HUES64 (cell line): ENCODE results near the gene REEP1.

Experiments
- H3K27ac ChIP-seq: 2 replicates; pipeline ENCODE4 v1.7.0; 2013; ENCODE audit warnings: low read depth, low read length, inconsistent platforms
- H3K27me3 ChIP-seq: 2 replicates; pipeline ENCODE4 v1.6.1; 2013; ENCODE audit warnings: mild to moderate bottlenecking, low read length; ENCODE audit not compliant: insufficient read depth
- H3K36me3 ChIP-seq: 2 replicates; pipeline ENCODE4 v1.6.1; 2013; ENCODE audit warnings: mild to moderate bottlenecking, low read length; ENCODE audit not compliant: insufficient read depth
- H3K4me1 ChIP-seq: 2 replicates; pipeline ENCODE4 v1.6.1; 2013; ENCODE audit warnings: mild to moderate bottlenecking, low read length, moderate library complexity; ENCODE audit not compliant: insufficient read depth
- H3K4me3 ChIP-seq: 2 replicates; pipeline ENCODE4 v1.5.1; 2013; ENCODE audit warnings: mild to moderate bottlenecking, low read length, moderate library complexity
- H3K9ac ChIP-seq: 2 replicates; pipeline ENCODE4 v1.6.1; 2013; ENCODE audit warnings: mild to moderate bottlenecking, low read depth, low read length
- H3K9me3 ChIP-seq: 2 replicates; pipeline ENCODE4 v1.6.1; 2013; ENCODE audit warnings: low read depth, low read length; ENCODE audit not compliant: insufficient read depth
- WGBS: fragments of 150-250, 120-280 bp; methylation state at CpG from one replicate; pipeline ENCODE4 v1.1.7; 2013; ENCODE audit warnings: missing lambda C conversion rate; 5-methylcytosine and 5-hydroxymethylcytosine counted together

The REEP1 gene

DNA sequence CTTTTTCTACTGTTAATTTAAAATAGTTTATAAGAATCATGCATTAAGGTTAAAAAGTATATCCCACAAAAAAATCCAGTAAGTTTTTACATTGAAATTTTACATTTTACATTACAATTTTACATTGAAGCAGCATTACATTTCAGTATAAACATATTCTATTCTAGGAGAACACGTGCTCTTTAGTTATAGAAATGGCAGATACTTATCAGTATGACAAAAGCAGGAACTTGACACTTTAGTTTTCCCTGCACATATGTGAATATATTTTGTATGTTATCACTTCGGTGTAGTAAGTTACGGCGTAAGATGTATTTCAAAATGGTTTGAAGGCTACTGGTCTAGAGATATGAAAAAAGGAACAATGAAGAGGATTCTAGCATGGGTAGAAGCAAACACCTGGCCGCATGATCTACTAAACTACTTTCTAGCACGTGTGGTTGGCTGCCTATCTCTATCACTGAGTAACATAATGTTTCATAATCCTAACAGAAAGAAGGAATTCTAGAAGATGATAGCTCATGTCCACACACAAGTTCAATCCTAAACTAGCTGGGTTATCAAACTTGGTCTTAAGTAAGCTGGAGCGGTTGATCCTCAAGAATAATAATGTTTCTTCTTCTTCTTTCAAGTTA, 147.5 kb downstream of the REEP1 start:
- Histone ChIP-seq H3K27ac (no peak overlapping the region), H3K9ac (no peak overlapping the region), H3K36me3 (peaks cover 26% of the 10 kb centered on the region), H3K4me3 (no peak overlapping the region), H3K9me3 (no peaks in the 10 kb centered on the region), H3K27me3 (no peaks in the 10 kb centered on the region), H3K4me1 (peaks cover 4% of the 10 kb centered on the region; the same call in 1 of the 2 replicates)
- 96% methylated on average over 7 of the region's 7 CpGs for WGBS

DNA sequence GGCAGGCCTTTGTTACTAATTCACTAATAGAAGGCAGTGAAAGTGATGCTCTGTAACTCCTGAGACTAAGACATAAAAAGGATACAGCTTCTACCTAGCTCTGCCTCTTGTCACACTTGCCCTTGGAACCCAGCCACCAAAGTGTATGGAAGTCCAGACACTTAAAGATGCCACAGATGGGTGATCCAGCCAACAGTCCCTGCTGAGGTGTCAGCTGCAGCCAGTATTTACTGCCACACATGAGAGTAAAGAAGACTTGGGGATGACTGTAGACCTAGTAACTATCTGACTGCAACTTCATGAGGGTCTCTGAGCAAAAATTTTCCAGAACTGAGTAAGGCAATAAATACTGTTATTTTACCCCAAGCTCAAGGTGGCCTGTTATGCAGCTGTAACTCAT, 151.0 kb downstream of the REEP1 start:
- Histone ChIP-seq H3K36me3 (peaks cover 22% of the 10 kb centered on the region), H3K27me3 (no peaks in the 10 kb centered on the region), H3K27ac (no peak overlapping the region), H3K9me3 (no peaks in the 10 kb centered on the region), H3K9ac (no peak overlapping the region), H3K4me3 (no peak overlapping the region), H3K4me1 (no peaks in the 10 kb centered on the region)

DNA sequence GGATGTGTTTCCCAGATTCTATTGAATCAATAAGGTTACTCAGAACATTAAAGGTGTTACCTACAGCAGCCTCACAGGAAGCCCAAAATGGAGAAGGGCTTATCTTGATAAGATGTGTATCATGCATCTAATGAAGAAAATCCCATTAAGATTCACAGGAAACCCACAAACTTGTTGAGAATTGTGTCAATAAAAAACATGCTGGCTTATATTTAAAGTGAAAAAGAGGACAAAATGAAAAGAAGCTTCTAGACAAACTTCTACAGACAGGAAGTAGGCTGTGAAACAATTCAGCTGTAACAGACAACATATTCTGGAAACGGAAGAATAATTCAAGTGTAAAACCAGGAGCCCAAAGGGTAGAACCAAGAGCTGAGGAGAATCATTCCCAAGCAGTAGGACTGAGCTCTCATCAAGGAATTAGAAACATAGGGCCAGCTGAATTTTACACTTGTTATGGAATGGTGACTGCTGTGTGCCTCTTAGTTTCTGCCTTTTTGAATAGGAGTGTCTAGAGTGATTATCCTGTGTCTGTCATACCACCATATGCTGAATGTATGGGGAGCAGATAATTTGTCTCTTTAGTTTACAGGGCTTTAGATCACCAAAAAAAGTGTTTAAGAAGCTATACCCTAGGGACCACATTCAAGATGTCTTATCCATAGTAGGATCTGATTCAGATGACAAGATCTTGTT, 151.8 kb downstream of the REEP1 start:
- H3K27ac ChIP-seq: no peak overlapping the region

DNA sequence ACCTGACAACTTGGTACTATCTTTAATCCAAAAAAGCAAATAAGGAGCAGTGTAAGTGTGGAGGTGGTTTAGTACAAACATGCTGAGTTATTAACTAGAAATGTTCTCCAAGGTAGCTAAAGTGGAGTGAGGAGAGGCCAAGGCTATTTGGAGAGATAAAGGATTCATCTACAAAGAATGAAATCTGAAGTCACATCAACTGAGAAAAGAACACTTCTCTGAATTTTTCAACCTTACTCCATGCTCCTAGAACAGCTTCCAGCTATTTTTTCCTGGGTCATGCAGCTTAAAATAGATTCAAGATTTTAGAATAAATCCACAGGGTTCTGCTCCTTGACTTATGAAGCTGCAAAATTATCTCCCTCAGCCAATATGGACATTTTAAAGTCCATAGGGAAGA, 160.8 kb downstream of the REEP1 start:
- H3K4me1 ChIP-seq: no peaks in the 10 kb centered on the region
- H3K4me3 ChIP-seq: no peak overlapping the region
- peaks cover 86% of the 10 kb centered on the region for H3K36me3 ChIP-seq
- no peak overlapping the region for H3K27ac ChIP-seq
- H3K9me3 ChIP-seq: no peaks in the 10 kb centered on the region
- H3K9ac ChIP-seq: no peak overlapping the region
- H3K27me3 ChIP-seq: no peaks in the 10 kb centered on the region

More for the DNA sequence above, 151.8 kb downstream of the REEP1 start:
- Histone ChIP-seq H3K27me3 (no peaks in the 10 kb centered on the region), H3K36me3 (peaks cover 29% of the 10 kb centered on the region), H3K9me3 (no peaks in the 10 kb centered on the region), H3K4me1 (no peaks in the 10 kb centered on the region), H3K4me3 (no peak overlapping the region), H3K9ac (no peak overlapping the region)
- WGBS: 96% methylated on average over 1 of the region's 1 CpG

DNA sequence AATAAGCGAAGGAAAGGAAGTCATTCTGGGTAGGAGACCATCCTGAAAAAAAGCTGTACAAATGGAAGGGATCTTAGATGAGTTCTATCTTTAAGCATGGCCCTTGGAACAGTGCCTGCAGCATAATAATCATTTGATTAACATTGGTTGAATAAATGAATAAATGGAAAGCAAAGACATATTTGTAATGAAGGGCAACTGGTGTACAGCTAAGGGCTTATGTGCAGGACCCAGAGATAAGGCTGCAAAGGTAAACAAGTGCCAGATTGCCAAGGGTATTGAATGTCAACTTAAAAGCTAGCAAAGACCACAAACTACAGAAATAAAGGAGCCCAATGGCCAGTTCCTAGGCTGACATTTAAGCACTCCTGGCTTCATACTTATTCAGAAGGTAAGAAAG, 161.6 kb downstream of the REEP1 start:
- H3K4me3 ChIP-seq: no peak overlapping the region
- no peak overlapping the region for H3K9ac ChIP-seq
- H3K36me3 ChIP-seq: peaks cover 89% of the 10 kb centered on the region
- no peaks in the 10 kb centered on the region for H3K4me1 ChIP-seq
- no peaks in the 10 kb centered on the region for H3K27me3 ChIP-seq
- H3K9me3 ChIP-seq: no peaks in the 10 kb centered on the region
- 93% methylated on average over 1 of the region's 1 CpG for WGBS
- H3K27ac ChIP-seq: no peak overlapping the region

DNA sequence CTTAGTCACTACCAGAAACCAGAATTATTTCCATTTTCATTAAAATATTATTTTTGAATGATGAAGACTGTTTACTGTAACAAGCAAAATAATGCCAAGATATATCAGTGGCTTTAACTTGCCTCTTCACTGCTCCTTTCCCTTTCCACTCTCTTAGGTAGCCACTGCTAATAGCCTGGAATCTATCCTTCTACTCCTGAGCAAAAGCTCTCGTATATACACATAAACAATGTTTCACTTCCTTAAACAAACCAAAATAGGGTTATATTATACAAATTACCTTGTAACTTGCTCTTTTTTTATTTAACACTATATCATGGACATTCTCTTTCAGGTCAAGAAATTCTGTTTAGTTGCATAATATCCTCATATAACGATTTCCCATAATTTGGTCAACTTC, 163.0 kb downstream of the REEP1 start:
- Histone ChIP-seq H3K9me3 (no peaks in the 10 kb centered on the region), H3K36me3 (peaks cover 95% of the 10 kb centered on the region), H3K4me3 (no peak overlapping the region), H3K4me1 (no peaks in the 10 kb centered on the region), H3K9ac (no peak overlapping the region), H3K27ac (no peak overlapping the region), H3K27me3 (no peaks in the 10 kb centered on the region)
- WGBS: 92% methylated on average over 2 of the region's 2 CpGs

DNA sequence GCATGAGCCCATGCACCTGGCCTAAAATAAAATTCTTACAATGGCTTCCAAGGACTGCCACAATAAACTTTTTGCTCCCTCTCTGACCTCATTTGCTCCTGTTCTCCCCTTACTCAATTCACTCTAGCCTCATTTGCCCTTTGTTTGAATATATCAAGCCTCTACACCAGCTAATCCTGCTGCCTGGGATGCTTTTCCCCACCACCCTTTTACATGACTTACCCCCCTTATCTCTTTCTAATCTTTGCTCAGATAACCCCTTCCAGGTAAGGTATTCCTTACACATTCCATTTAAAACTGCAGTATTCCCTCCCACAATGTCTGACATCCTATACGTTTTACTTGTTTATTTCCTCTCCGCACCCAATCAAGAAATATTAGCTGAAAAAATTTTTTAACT, 164.8 kb downstream of the REEP1 start:
- H3K4me3 ChIP-seq: no peak overlapping the region
- H3K27ac ChIP-seq: no peak overlapping the region
- peaks cover 95% of the 10 kb centered on the region for H3K36me3 ChIP-seq
- H3K27me3 ChIP-seq: no peaks in the 10 kb centered on the region
- H3K4me1 ChIP-seq: no peaks in the 10 kb centered on the region
- no peak overlapping the region for H3K9ac ChIP-seq
- WGBS: 96% methylated on average over 2 of the region's 2 CpGs
- no peaks in the 10 kb centered on the region for H3K9me3 ChIP-seq

DNA sequence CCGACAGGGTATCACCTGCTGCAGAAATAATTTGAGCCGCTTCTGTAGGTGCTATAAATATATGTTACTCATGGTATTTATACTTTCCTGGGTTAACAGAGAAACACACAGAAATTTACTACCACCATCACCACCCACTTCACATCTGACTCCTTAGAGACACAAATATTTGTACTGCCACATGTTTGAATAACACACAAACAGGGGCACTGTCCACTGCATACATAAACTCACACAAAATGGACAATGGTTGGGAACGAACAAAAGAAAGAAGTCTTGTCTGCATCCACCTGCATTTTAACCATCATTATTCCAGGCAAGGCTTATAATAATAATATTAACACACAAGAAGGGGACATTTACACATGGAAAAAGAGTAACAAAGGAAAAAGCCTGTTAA, 166.1 kb downstream of the REEP1 start:
- no peak overlapping the region for H3K9ac ChIP-seq
- no peaks in the 10 kb centered on the region for H3K4me1 ChIP-seq
- no peak overlapping the region for H3K27ac ChIP-seq
- H3K27me3 ChIP-seq: no peaks in the 10 kb centered on the region
- H3K4me3 ChIP-seq: no peak overlapping the region
- WGBS: 94% methylated on average over 3 of the region's 3 CpGs
- no peaks in the 10 kb centered on the region for H3K9me3 ChIP-seq
- H3K36me3 ChIP-seq: peaks cover 87% of the 10 kb centered on the region

DNA sequence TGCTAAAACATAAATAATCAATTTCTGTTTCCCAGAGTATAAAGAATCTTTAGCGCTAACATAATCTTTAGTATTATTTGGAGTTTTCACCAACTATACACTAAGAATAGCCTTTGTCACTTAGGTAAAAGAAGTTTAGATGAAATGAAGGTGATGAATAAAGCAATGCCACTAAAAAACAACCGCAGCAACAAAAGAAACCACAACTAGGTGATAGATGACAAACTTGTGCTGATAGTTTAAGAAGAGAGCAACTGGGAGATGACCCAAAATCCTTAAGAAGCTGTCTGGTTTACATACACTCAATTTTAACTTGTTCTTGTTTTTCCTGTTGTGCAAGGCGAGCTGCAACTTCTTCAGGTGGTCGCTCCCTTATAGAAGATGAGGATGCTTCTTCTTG, 167.0 kb downstream of the REEP1 start:
- Histone ChIP-seq H3K4me1 (no peaks in the 10 kb centered on the region), H3K36me3 (peaks cover 87% of the 10 kb centered on the region), H3K27me3 (no peaks in the 10 kb centered on the region), H3K9ac (no peak overlapping the region), H3K9me3 (no peaks in the 10 kb centered on the region), H3K4me3 (no peak overlapping the region), H3K27ac (no peak overlapping the region)
- WGBS: 100% methylated on average over 2 of the region's 4 CpGs
